SK-N-SH treated with all-trans-retinoic acid at 6 μM for 48 hours (cell line): ENCODE data around the gene ABCF2.

Experiments used
- ATAC-seq: fragments of 200-7000 bp; cut with Tn5 transposase; 3 replicates; pipeline ENCODE4 v1.9.1; 2020; ENCODE audit warnings: mild to moderate bottlenecking, moderate library complexity
- BACH2 ChIP-seq: fragments of 250-450 bp; sonication (Bioruptor Pico); IDR thresholded peaks from 2 replicates; pipeline ENCODE4 v1.9.0; 2021; ENCODE audit warnings: mild to moderate bottlenecking, borderline replicate concordance
- CREB5 ChIP-seq: fragments of 250-450 bp; sonication (Bioruptor Pico); IDR thresholded peaks from 2 replicates; pipeline ENCODE4 v1.5.1; 2020; ENCODE audit warnings: low read depth, mild to moderate bottlenecking, moderate library complexity
- CSRNP3 ChIP-seq: fragments of 250-450 bp; sonication (Bioruptor Pico); IDR thresholded peaks from 2 replicates; pipeline ENCODE4 v1.5.1; 2021; ENCODE audit warnings: mild to moderate bottlenecking, moderate library complexity
- OSR1 ChIP-seq: fragments of 250-450 bp; sonication (Bioruptor Pico); IDR thresholded peaks from 2 replicates; pipeline ENCODE4 v1.8.0; 2022; ENCODE audit warnings: moderate library complexity, mild to moderate bottlenecking, inconsistent platforms
- PATZ1 ChIP-seq: fragments of 250-450 bp; sonication (Bioruptor Pico); IDR thresholded peaks from 2 replicates; pipeline ENCODE4 v1.8.0; 2020; ENCODE audit warnings: mild to moderate bottlenecking, moderate library complexity, borderline replicate concordance
- POU6F1 ChIP-seq: fragments of 250-450 bp; sonication (Bioruptor Pico); IDR thresholded peaks from 2 replicates; pipeline ENCODE4 v1.8.0; 2021; ENCODE audit warnings: low read depth, mild to moderate bottlenecking, moderate library complexity, borderline replicate concordance
- RARB ChIP-seq: fragments of 250-450 bp; sonication (Bioruptor Pico); IDR thresholded peaks from 2 replicates; pipeline ENCODE4 v1.8.0; 2021; ENCODE audit warnings: mild to moderate bottlenecking, moderate library complexity
- SNAI2 ChIP-seq: fragments of 250-450 bp; sonication (Bioruptor Pico); IDR thresholded peaks from 2 replicates; pipeline ENCODE4 v1.5.0; 2020; ENCODE audit warnings: mild to moderate bottlenecking, moderate library complexity
- TCF4 ChIP-seq: fragments of 250-450 bp; sonication (Bioruptor Pico); IDR thresholded peaks from 2 replicates; pipeline ENCODE4 v1.8.0; 2021; ENCODE audit warnings: mild to moderate bottlenecking, moderate library complexity, borderline replicate concordance
- TOX ChIP-seq: fragments of 250-450 bp; sonication (Bioruptor Pico); IDR thresholded peaks from 2 replicates; pipeline ENCODE4 v1.8.0; 2021; ENCODE audit warnings: mild to moderate bottlenecking, moderate library complexity, borderline replicate concordance
- TSHZ2 ChIP-seq: fragments of 250-450 bp; sonication (Bioruptor Pico); IDR thresholded peaks from 2 replicates; pipeline ENCODE4 v1.5.0; 2020; ENCODE audit warnings: mild to moderate bottlenecking, moderate library complexity
- ZC3H10 ChIP-seq: fragments of 250-450 bp; sonication (Bioruptor Pico); IDR thresholded peaks from 2 replicates; pipeline ENCODE4 v1.5.1; 2021; ENCODE audit warnings: mild to moderate bottlenecking, moderate library complexity
- ZFP3 ChIP-seq: fragments of 250-450 bp; sonication (Bioruptor Pico); IDR thresholded peaks from 2 replicates; pipeline ENCODE4 v1.5.0; 2020; ENCODE audit warnings: mild to moderate bottlenecking, moderate library complexity
- ZFP30 ChIP-seq: fragments of 450-650 bp; formaldehyde crosslinking; IDR thresholded peaks from 2 replicates; pipeline ENCODE4 v1.5.0; 2022; ENCODE audit warnings: mild to moderate bottlenecking, moderate library complexity
- ZNF565 ChIP-seq: fragments of 450-650 bp; formaldehyde crosslinking; conservative IDR thresholded peaks from 2 replicates; pipeline ENCODE4 v1.5.0; 2020; ENCODE audit warnings: low read depth, mild to moderate bottlenecking, moderate library complexity
- ZNF70 ChIP-seq: fragments of 450-650 bp; formaldehyde crosslinking; IDR thresholded peaks from 2 replicates; pipeline ENCODE4 v1.5.0; 2020; ENCODE audit warnings: mild to moderate bottlenecking, moderate library complexity
- ZNF8 ChIP-seq: fragments of 450-650 bp; formaldehyde crosslinking; IDR thresholded peaks from 2 replicates; pipeline ENCODE4 v1.5.0; 2020; ENCODE audit warnings: mild to moderate bottlenecking, moderate library complexity

Gene ABCF2

GRCh38 chr7:151198945-151199848 is 27.8 kb downstream of the ABCF2 start:
- TF ChIP-seq OSR1, result no peak
- no peak for TF ChIP-seq PATZ1 (CRISPR knock-in tag)
- no peak for TF ChIP-seq SNAI2 (CRISPR knock-in tag)
- TF ChIP-seq RARB (CRISPR knock-in tag), result no peak
- no peak for TF ChIP-seq ZFP30 (CRISPR knock-in tag)
- TF ChIP-seq TOX (CRISPR knock-in tag), result no peak
- TF ChIP-seq ZNF565 (CRISPR knock-in tag), result no peak
- TF ChIP-seq BACH2 (CRISPR knock-in tag), result no peak
- no peak for TF ChIP-seq TCF4
- no peak for TF ChIP-seq TSHZ2 (CRISPR knock-in tag)
- TF ChIP-seq ZNF70 (CRISPR knock-in tag), result no peak
- TF ChIP-seq ZFP3 (CRISPR knock-in tag), result no peak
- TF ChIP-seq ZC3H10 (CRISPR knock-in tag), result no peak

GRCh38 chr7:151197932-151198331 is 29.1 kb downstream of the ABCF2 start:
- TF ChIP-seq ZNF8 (CRISPR knock-in tag) (no peak), BACH2 (CRISPR knock-in tag) (no peak)
- ATAC-seq, result no peak

More at GRCh38 chr7:151198945-151199848, 27.8 kb downstream of the ABCF2 start:
- no peak for ATAC-seq

GRCh38 chr7:151195616-151196450 is 31.2 kb downstream of the ABCF2 start:
- TF ChIP-seq TCF4, result no peak
- no peak for TF ChIP-seq CREB5 (CRISPR knock-in tag)
- no peak for TF ChIP-seq POU6F1
- no peak for TF ChIP-seq ZNF8 (CRISPR knock-in tag)
- no peak for TF ChIP-seq CSRNP3 (CRISPR knock-in tag)
- TF ChIP-seq RARB (CRISPR knock-in tag), result no peak
- TF ChIP-seq TSHZ2 (CRISPR knock-in tag), result no peak
- TF ChIP-seq, all 23 proteins: peak for 0
- ATAC-seq, result no peak
